GM20431 (cell line): ENCODE results near the gene DGKH.

ENCODE experiments used
- in situ Hi-C: fragments of 300-500 bp; cut with MseI, MboI; formaldehyde crosslinking; loops from one replicate; pipeline ENCODE4 v1.15.0; 2020; ENCODE audit warnings: low sequenced_read_pairs; ENCODE audit not compliant: unreplicated experiment

DGKH gene

DNA sequence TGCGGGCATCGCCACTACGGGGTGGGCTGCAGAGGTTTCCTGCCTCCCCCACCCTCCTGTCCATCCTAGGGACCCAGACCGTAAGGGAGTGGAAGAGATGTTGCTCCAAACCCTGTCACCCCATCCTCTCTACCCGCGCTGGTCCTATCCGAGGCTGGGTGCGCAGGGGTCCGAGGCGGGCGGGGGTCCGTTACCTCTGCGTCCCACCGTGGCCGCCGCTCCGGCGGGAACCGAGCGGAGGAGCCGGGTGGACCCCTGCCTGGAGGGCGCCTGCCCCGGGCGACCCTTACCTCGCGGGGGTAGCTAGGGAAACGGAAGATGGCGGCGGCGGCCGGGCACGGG, at the start of gene DGKH:
TSS of gene DGKH (plus strand) at position 307 of the 342 bp plus-strand sequence. CDS start 126 bp downstream, outside the sequence.
- in situ Hi-C loops: no loop called here

DNA sequence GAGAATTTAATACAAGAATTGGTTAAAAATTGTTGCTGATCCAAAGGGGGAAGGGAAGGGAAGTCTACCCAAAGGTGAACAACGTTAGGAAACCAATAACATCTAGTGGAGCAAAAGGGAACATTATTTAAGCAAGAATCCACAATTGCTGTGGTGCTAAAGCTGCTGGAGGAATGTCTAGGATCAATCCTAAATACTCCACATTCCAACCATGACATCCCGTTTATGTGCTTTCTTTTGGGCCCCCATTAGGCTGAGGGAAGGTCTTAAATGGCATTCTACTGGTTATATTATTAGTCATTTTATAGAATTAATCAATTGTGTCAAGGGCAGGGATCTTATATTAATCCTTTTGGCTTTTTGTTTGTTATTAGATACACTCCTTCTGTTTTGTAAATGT, 47.6 kb upstream of the DGKH start:
- in situ Hi-C loops: no loop called here

GRCh38 chr13:42001580-42001979, 46.9 kb upstream of the DGKH start:
- in situ Hi-C loops: no loop called here

GRCh38 chr13:42002066-42002465, 46.4 kb upstream of the DGKH start:
- in situ Hi-C loops: no loop called here

GRCh38 chr13:42007844-42008243, 40.6 kb upstream of the DGKH start:
- in situ Hi-C loops: no loop called here

DNA sequence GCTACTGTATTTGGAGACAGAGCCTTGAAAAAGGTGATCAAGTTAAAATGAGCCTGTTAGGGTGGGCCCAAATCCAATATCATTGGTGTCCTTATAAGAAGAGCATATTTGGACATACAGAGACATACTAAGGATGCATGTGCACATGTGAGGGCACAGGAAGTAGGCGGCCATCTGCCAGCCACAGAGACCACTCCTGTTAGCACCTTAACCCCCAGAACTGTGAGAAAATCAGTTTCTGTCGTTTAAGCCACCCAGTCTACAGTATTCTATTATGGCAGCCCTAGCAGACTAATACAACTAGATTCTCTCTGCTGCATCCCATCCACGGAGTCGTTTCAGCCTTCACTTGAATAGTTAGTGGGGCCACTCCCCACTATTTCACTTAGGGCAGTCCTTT, 39.4 kb upstream of the DGKH start:
- in situ Hi-C loops: no loop called here

- in situ Hi-C loops: no loop called here
These were observed 36.7 kb upstream of the DGKH start for GRCh38 chr13:42011601-42012350.

DNA sequence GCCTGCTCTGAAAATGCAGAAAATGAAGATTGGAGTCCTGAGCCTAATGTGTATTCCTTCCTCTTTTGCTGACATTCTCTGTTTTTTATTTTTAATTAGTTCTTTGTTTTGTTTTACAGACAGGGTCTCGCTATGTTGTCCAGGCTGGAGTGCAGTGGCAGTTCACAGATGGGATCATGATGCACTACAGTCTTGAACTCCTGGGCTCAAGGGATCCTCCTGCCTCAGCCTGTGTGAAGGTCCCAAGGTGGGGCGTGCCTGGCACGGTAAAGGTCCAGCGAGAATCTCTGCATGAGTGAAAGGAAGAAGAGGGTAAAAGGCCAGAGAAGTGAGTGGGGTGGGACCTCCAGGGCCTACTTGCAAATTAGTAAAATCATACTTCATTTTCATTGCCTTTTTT, 34.3 kb upstream of the DGKH start:
- in situ Hi-C loops: no loop called here

- in situ Hi-C loops: no loop called here
These were observed 31.2 kb upstream of the DGKH start for GRCh38 chr13:42017264-42017663.

DNA sequence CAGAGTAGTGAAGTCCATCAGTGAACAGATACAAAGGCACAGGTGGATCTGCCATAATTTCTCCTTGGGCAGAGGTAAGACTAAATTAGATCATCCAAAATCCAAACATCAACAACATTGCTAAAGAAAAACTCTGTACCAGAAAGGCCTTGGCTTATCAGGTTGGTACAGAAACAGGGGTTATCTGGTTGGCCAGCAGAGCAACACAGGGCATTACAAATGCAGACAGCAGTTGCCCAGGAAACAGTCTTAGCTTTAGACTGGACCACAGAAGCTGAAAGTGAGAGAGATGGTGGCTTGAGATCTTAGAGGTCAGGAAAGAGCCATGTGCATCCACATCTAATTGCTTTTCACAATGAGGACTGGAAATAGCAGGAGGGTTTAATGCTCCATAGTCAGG, 26.6 kb upstream of the DGKH start:
- in situ Hi-C loops: no loop called here

DNA sequence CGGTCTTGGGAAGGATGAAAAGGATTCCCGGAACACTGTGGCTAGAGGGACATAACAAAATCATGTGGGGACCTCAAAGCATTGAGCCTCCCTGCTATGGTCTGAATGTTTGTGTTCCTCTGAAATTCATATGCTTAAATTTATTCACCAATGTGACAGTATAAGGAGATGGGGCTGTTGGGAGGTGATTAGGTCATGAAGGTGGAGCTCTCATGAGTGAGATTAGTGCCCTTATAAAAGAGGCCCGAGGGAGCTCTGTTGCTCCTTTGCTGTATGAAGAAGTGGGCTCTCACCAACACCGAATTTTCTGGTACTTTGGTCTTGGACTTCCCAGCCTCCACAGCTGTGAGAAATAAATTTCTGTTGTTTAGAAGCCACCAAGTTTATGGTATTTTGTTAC, 26.1 kb upstream of the DGKH start:
- in situ Hi-C loops: no loop called here

DNA sequence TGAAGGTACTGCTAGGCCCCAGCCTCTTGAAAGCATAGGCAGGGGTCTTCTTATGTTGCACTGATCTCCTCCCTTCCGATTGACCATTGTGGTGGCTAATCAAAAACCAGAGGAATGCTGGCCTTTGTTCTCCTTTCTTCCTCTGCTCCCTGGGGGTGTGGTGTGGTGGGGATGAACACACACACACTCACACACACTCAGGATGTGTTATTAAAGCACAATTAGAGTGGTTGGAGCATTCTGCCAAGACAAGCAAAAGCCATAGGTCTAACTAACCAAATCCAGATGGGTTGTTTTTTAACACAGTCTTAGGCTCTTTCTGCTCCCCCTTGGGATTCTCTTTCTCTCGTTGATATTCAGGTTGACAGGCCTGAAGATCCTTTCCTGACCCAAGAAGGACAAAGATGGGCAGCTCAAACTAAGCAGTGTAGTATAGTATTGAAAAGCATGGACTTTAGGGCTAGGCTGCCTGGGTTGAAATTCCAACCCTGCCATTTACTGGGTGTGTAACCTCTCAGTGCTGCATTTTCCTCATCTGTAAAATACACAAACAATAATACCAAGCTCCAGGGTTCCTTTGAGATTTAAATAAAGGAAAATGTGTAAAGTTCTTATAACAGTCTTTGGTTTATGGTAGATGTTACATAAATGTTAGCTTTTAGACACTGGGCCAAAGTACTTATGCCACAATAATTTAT, 25.5 kb upstream of the DGKH start:
- in situ Hi-C loops: no loop called here

DNA sequence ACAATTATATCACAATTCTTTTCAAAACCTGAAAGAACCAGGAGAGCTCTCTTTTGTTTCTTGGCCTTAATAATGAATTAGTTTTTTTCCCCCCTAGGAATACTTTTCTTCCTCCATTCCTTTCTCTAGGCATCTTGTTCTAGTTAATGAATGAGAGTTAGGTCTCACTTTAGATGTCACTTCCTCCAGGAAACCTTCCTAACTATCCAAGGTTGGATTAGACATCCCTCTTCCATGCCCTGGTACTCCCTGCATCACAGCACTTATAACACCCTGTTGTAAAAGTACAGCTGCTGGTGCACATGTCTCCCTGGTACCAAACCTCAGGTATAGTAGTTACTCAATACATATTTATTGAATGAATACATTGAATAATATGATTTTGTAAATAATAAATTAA, 21.2 kb upstream of the DGKH start:
- in situ Hi-C loops: no loop called here

- in situ Hi-C loops: no loop called here
These were observed 20.2 kb upstream of the DGKH start for GRCh38 chr13:42028113-42028799.

DNA sequence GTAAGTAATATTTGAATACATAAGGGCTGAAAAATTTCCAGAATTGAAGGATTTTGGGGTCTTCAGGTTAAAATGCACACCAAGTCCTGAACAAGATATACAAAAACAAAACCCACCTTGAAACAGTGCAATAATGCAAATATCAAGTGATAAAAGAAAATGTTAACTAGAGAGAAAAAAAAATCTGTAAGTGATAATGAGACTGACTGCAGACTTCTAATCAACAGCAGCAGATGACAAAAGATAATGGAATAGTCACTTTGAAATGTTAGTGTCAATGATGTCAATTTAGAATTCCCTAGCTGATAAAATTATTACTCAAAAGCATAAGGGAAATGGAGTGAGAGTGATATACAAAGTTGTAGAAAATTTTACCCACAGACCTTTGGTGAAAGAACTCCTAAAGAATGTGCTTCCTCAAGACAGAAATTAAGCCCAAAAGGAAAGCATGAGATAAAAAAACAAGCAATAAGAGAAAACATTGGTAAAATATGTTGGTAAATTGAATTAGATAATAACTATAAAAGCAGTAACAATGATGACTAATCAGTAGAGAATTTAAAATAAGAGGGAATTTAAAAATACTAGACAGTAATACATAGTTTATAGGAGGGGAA, 12.4 kb upstream of the DGKH start:
- in situ Hi-C loops: no loop called here

DNA sequence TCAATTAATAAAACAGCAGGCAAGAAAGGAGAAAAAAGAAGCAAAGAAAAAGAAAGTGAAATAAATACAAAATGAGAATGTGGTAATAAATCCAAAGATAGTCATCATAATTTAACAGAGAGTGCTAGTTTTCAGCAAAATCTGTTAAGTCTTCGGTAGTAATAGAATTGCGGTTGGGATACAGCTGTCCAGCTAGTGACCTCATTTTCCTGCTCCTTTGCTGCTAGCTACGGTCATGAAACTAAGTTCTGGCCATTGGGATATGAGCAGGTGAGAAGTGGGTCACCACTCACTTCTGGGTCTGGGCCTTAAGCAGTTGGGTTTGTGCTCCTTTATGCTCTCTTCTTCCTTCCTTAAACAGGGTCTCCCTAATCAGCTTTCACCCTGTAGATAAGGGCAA, 11.7 kb upstream of the DGKH start:
- in situ Hi-C loops: no loop called here

- in situ Hi-C loops: no loop called here
These were observed 9.6 kb upstream of the DGKH start for GRCh38 chr13:42038661-42039456.

DNA sequence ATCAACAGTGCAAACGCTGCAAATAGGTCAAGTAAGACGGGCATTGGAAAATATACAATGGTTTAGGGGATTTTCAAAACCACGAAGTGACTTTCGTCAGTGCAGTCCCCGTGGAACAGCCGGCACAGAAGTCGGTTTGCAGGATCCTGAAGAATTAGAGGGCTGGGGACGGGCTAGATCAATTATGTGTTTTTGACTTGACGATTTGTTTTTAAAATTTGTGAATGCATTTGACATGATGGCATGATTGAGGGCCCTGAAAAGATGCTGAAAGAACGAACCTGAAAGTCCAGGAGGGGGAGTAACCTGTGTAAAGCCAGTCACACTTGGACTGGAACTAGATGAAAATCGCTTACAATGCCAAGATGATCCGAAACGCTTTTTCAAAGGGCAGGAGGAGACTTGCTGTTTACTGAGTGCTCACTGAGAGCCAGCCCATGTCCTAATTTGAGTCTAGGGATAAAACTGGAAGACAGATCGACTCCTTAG, 8.9 kb upstream of the DGKH start:
- in situ Hi-C loops: no loop called here

GRCh38 chr13:42039946-42040729, 8.3 kb upstream of the DGKH start:
- in situ Hi-C loops: no loop called here
